GM06990 (cell line): ENCODE results near the gene CDC42BPG.
"Not testable (repeated sequence)": the region's sequence is repeated elsewhere in the genome, so short reads cannot be mapped to it uniquely, and the experiment has no call there.

ENCODE experiments used
- DNase-seq: peaks from one replicate; pipeline ENCODE4 v3.0.0-alpha.2; 2011; ENCODE audit not compliant: insufficient read length; ENCODE audit errors: extremely low read depth
- H3K27me3 ChIP-seq: replicated peaks from 2 replicates; pipeline ENCODE4 v1.6.0; 2011; ENCODE audit warnings: low read length; ENCODE audit not compliant: control insufficient read depth, insufficient read depth
- H3K36me3 ChIP-seq: 2 replicates; pipeline ENCODE4 v1.5.1; 2011; ENCODE audit warnings: low read length; ENCODE audit not compliant: control insufficient read depth, insufficient read depth
- H3K4me3 ChIP-seq: replicated peaks from 2 replicates; pipeline ENCODE4 v1.5.1; 2011; ENCODE audit warnings: low read depth, mild to moderate bottlenecking, control low read depth, low read length
- CTCF ChIP-seq: IDR thresholded peaks from 2 replicates; pipeline ENCODE4 v1.5.1; 2011; ENCODE audit warnings: low read length, control low read depth, mild to moderate bottlenecking, inconsistent platforms; ENCODE audit not compliant: insufficient read depth, poor library complexity, severe bottlenecking

Gene CDC42BPG

GRCh38 chr11:64846998-64847666, 2.7 kb upstream of the CDC42BPG start:
- Histone ChIP-seq H3K36me3 (peaks cover under 1% of the 10 kb centered on the region; the same call in 1 of the 2 replicates), H3K27me3 (no peaks in the 10 kb centered on the region), H3K4me3 (no peak overlapping the region)
- peak; percentile 91 for TF ChIP-seq CTCF
- DNase-seq: peak; percentile 80

DNA sequence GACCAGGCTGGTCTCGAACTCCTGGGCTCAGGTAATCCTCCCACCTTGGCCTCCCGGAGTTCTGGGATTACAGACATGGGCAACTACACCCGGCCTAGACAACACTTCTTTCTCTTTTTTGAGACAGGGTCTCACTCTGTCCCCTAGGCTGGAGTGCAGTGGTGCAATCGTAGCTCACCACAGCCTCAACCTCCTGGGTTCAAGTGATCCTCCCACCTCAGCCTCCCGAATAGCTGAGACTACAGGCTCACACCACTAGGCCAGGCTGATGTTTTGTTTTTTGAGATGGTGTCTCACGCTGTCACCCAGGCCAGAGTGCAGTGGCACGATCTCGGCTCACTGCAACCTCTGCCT, 1.3 kb upstream of the CDC42BPG start:
- not testable (repeated sequence) for H3K36me3 ChIP-seq, DNase-seq, H3K4me3 ChIP-seq, H3K27me3 ChIP-seq

GRCh38 chr11:64845129-64845775, 799 bp upstream of the CDC42BPG start:
- no peaks in the 10 kb centered on the region for H3K36me3 ChIP-seq
- H3K4me3 ChIP-seq: peak overlapping the region; percentile 53
- no peaks in the 10 kb centered on the region for H3K27me3 ChIP-seq
- DNase-seq: no peak
- no peak for TF ChIP-seq CTCF

DNA sequence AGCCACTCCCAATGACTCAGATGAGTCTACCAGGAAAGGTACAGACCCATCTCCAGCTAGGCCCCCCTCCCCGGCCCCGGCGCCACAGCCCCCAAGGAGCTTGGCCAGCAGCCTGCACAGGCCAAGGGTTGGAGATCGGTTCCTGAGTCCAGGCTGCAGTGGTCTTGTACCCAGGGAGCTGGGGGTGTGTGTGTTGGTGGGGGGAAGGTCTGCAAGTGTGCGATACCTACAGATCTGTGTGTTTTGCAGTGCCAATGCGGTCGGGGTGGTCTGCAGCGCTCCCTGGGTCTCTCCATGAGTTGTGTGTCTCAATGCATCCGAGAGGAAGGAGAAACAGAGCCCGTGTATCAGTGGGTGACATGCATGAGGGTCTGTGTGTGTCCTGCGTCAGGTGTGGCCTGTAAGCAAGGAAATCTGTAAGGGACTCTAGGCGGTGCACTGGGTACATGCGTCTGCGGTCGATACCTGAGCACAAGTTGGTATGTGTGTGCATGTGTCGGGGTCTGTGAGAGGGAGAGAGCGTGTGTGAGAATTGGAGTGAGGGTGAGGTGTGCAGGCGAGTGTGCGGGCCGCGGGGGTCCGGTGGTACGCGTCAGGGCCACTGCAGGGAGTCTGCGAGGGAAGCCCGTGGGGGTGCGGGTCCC, 645 bp downstream of the CDC42BPG start:
- no peak for TF ChIP-seq CTCF
- H3K4me3 ChIP-seq: no peak overlapping the region; the same call in 1 of the 2 replicates
- H3K27me3 ChIP-seq: no peaks in the 10 kb centered on the region
- no peak for DNase-seq
- H3K36me3 ChIP-seq: no peaks in the 10 kb centered on the region

GRCh38 chr11:64842851-64843685, 1.4 kb downstream of the CDC42BPG start:
- Histone ChIP-seq H3K27me3 (no peaks in the 10 kb centered on the region), H3K36me3 (no peaks in the 10 kb centered on the region), H3K4me3 (no peak overlapping the region)
- no peak for DNase-seq
- no peak for TF ChIP-seq CTCF
